Activated T-helper 17 cell treated with anti-CD3 and anti-CD28 coated beads, Interleukin-2, amount 50 U/mL, for 72 hours (primary cell): ENCODE results near the gene COX11. TPM values are rescaled to one million over a fixed set of nuclear protein-coding genes. Genes with fewer than 3 reads are reported as not detected.

Experiments used
- ATAC-seq: fragments of 150-1000 bp; cut with Tn5 transposase; replicated peaks from 2 replicates; pipeline ENCODE4 v1.10.0; 2021; ENCODE audit warnings: mild to moderate bottlenecking, moderate library complexity
- H3K27ac Mint-ChIP-seq: one replicate; pipeline ENCODE4 v1.8.0; 2022; ENCODE audit warnings: mixed read lengths
- H3K27me3 Mint-ChIP-seq: one replicate; pipeline ENCODE4 v1.8.0; 2022; ENCODE audit warnings: mixed read lengths
- H3K36me3 Mint-ChIP-seq: one replicate; pipeline ENCODE4 v1.8.0; 2022; ENCODE audit warnings: low read depth, mild to moderate bottlenecking, mixed read lengths
- H3K4me1 Mint-ChIP-seq: one replicate; pipeline ENCODE4 v1.8.0; 2022; ENCODE audit warnings: mixed read lengths
- H3K4me3 Mint-ChIP-seq: one replicate; pipeline ENCODE4 v1.8.0; 2022; ENCODE audit warnings: mild to moderate bottlenecking, mixed read lengths
- H3K9me3 Mint-ChIP-seq: one replicate; pipeline ENCODE4 v1.8.0; 2022; ENCODE audit warnings: mixed read lengths
- total RNA-seq, 2 donors: library from RNA; stranded (reverse); gene quantifications; one replicate each; pipeline ENCODE4 v1.2.3, GENCODE V29; 2022

COX11 gene
- total RNA-seq: 10 to 100 TPM; 24.5 to 47.8 TPM

GRCh38 chr17:54968262-54968987 is at the start of gene COX11, which contains the start of gene STXBP4:
Gene COX11, minus strand, starts transcription at chr17:54968654. Its CDS starts 8 bp downstream, at chr17:54968646.
Gene STXBP4, plus strand, starts transcription at chr17:54968765. Its CDS starts 17,455 bp downstream, at chr17:54986220.
- Mint-ChIP-seq H3K27ac (no peak within 1 kb of the TSS), H3K36me3 (peaks cover 27% of the 10 kb centered on the region), H3K4me1 (peaks cover 6% of the 10 kb centered on the region), H3K27me3 (no peaks in the 10 kb centered on the region), H3K9me3 (no peaks in the 10 kb centered on the region), H3K4me3 (no peak within 1 kb of the TSS)
- ATAC-seq: peak; percentile 97

DNA sequence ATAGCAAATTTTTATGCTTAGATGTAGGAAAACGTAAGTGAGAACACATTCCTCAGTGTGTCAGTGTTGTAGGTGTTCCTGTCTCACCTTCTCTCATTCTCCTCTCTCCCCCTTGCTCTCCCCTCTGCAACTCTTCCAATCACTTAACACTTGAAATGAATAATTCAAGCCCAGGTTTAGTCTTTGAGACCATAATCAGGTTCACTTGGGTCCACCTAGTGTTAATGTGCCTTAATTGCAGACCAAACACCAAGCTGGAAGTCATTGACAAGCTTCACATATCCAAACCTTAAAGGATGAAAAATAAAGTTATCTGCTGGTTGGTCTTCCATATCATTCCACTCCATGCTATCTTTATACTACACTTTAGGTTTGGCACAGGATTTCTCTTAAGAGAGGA is 37.1 kb upstream of the COX11 start:
- no peak overlapping the region for H3K27ac Mint-ChIP-seq
- no peaks in the 10 kb centered on the region for H3K27me3 Mint-ChIP-seq
- no peak overlapping the region for H3K4me3 Mint-ChIP-seq
- H3K36me3 Mint-ChIP-seq: peaks cover 15% of the 10 kb centered on the region
- no peaks in the 10 kb centered on the region for H3K4me1 Mint-ChIP-seq
- no peaks in the 10 kb centered on the region for H3K9me3 Mint-ChIP-seq
- ATAC-seq: peak; percentile 23

- Mint-ChIP-seq H3K36me3 (peaks cover 20% of the 10 kb centered on the region), H3K27ac (no peak overlapping the region), H3K9me3 (no peaks in the 10 kb centered on the region), H3K4me1 (no peaks in the 10 kb centered on the region), H3K27me3 (no peaks in the 10 kb centered on the region), H3K4me3 (no peak overlapping the region)
- no peak for ATAC-seq
Measured at GRCh38 chr17:55004484-55004883, 36.0 kb upstream of the COX11 start.

DNA sequence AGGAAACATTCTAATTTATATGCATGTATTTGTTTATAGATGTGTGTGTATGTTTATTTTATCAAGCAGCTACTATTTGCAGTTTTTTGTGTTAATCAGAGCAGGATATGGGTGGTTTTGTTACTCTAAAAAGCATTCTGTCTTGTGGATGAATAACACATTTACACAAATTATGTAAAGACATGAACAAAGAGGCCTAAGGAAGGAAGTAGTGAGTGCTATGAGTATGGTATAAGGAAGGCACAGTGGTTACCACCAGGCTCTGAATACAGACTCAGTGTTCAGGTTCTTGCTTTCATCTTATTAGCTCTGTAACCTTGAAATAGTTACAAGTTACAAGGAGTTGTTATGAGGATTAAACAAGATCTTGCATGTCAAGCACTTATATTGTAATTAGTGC is 34.0 kb upstream of the COX11 start:
- no peaks in the 10 kb centered on the region for H3K9me3 Mint-ChIP-seq

DNA sequence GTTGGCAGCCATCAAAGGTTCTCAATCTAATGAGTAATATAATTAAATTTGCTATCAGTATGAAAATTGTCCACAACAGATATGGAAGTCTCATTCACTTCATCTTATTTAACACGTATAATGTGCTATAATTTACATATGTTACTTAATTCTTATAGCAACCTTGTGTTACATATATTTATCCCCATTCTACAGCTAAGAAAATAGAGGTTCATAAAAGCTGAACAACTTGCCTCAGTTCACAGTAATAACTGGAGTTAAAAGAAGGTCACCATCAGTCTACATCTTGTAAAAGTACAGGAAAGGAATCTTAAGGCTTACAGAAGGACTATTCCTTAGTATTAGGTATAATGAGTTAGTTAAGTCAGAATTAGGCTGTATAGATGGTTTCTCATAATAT is 28.0 kb upstream of the COX11 start:
- ATAC-seq: no peak
- H3K27me3 Mint-ChIP-seq: no peaks in the 10 kb centered on the region
- H3K36me3 Mint-ChIP-seq: peaks cover 12% of the 10 kb centered on the region

More for the DNA sequence above, 34.0 kb upstream of the COX11 start:
- Mint-ChIP-seq H3K4me1 (no peaks in the 10 kb centered on the region), H3K36me3 (peaks cover 14% of the 10 kb centered on the region), H3K4me3 (no peak overlapping the region), H3K27ac (no peak overlapping the region), H3K27me3 (no peaks in the 10 kb centered on the region)
- no peak for ATAC-seq

DNA sequence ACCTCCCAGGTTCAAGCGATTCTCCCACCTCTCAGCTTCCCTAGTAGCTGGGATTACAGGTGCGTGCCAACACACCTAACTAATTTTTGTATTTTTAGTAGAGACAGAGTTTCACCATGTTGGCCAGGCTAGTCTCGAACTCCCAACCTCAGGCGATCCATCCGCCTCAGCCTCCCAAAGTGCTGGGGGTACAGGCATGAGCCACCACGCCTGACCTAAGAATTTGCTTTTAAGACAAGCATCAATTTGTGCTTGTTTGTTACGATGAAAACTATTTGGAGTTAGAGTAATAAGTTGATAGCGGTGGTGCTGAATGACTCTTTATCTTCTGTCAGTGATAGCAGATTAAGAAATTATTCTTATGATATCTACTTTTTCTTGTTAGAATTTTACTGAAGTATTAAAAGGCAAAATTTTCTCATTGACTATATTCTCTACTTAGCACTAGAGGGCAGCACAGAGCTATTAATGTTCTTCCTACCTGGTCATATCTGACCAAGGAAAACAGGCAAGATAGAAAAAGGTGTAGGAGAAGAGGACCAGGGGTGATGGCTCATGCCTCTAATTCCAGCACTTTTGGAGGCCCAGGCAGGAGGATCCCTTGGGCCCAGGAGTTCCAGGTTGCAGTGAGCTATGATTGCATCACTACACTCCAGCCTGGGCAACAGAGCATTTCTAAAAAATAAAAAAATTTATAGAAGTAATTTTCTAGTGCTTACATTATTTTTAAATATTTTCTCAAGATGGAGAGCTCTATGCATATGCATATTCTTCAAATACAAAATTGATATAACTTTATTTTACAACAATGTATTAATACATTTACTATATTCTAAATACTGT is 24.6 kb upstream of the COX11 start:
- no peaks in the 10 kb centered on the region for H3K4me1 Mint-ChIP-seq
- no peak overlapping the region for H3K27ac Mint-ChIP-seq
- peak; percentile 49 for ATAC-seq
- H3K36me3 Mint-ChIP-seq: no peaks in the 10 kb centered on the region
- no peak overlapping the region for H3K4me3 Mint-ChIP-seq
- no peaks in the 10 kb centered on the region for H3K27me3 Mint-ChIP-seq
- H3K9me3 Mint-ChIP-seq: no peaks in the 10 kb centered on the region

More for the DNA sequence above, 28.0 kb upstream of the COX11 start:
- Mint-ChIP-seq H3K4me1 (no peaks in the 10 kb centered on the region), H3K27ac (no peak overlapping the region), H3K9me3 (no peaks in the 10 kb centered on the region), H3K4me3 (no peak overlapping the region)

GRCh38 chr17:54991567-54991966 is 23.1 kb upstream of the COX11 start:
- H3K27ac Mint-ChIP-seq: no peak overlapping the region
- no peaks in the 10 kb centered on the region for H3K36me3 Mint-ChIP-seq
- no peak for ATAC-seq
- no peaks in the 10 kb centered on the region for H3K27me3 Mint-ChIP-seq
- H3K9me3 Mint-ChIP-seq: no peaks in the 10 kb centered on the region
- H3K4me3 Mint-ChIP-seq: no peak overlapping the region
- H3K4me1 Mint-ChIP-seq: no peaks in the 10 kb centered on the region

DNA sequence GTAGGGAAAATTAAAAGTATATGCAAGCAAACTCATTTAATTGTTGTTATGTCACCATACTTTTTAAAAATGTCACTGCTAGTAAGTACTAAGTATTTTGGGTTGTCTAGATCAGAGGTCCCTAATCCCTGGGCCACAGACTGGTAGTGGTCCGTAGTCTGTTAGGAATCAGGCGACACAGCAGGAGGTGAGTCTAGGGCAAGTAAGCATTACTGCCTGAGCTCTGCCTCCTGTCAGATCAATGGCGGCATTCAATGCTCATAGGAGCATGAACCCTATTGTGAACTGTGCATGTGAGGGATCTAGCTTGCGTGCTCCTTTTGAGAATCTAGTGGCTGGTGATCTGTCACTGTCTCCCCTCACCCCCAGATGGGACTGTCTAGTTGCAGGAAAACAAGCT is 21.7 kb upstream of the COX11 start:
- ATAC-seq: no peak
- H3K27ac Mint-ChIP-seq: no peak overlapping the region
- H3K27me3 Mint-ChIP-seq: no peaks in the 10 kb centered on the region
- no peaks in the 10 kb centered on the region for H3K9me3 Mint-ChIP-seq
- H3K36me3 Mint-ChIP-seq: no peaks in the 10 kb centered on the region
- no peak overlapping the region for H3K4me3 Mint-ChIP-seq
- H3K4me1 Mint-ChIP-seq: no peaks in the 10 kb centered on the region

DNA sequence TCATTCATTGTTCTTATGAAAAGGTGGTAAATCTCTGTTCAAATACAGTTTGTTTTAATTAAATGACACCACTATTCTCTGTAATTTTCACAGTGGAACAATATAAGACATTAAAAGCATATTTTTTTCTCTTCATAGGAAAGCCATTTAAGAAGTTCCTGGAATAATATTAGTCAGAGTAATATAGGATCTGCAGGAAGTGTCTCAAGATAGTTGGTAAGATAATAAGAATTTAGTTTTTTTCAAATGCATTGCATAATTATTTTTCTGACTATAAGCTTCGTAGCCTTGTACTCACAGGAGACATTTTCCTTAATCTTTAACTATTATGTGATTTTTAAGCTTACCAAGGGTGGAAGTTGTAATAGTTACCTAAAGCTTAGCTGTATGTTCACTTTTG is 17.0 kb upstream of the COX11 start:
- no peak for ATAC-seq
- H3K27me3 Mint-ChIP-seq: no peaks in the 10 kb centered on the region
- no peaks in the 10 kb centered on the region for H3K36me3 Mint-ChIP-seq
- H3K27ac Mint-ChIP-seq: no peak overlapping the region
- no peaks in the 10 kb centered on the region for H3K9me3 Mint-ChIP-seq
- H3K4me1 Mint-ChIP-seq: no peaks in the 10 kb centered on the region
- no peak overlapping the region for H3K4me3 Mint-ChIP-seq

DNA sequence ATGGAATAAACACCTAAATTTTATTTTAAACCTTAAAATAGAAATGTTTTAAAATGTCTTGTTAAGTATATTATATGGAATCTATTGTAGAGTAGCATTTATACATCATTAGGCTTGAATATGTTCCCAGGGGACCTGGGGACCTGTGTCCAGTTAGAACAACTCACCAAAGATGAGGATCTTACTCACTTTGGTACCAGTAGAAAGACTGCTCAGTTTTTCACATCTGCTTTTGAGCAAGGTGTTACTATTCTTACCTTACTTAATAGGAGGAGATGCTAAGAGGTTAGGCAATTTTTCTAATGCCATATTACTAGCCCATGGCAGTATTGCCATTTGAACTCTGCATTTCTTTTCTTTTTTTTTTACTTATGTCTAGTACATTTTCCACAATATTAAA is 14.8 kb upstream of the COX11 start:
- Mint-ChIP-seq H3K4me1 (no peaks in the 10 kb centered on the region), H3K4me3 (no peak overlapping the region), H3K27ac (no peak overlapping the region), H3K27me3 (no peaks in the 10 kb centered on the region), H3K36me3 (no peaks in the 10 kb centered on the region), H3K9me3 (no peaks in the 10 kb centered on the region)
- no peak for ATAC-seq

DNA sequence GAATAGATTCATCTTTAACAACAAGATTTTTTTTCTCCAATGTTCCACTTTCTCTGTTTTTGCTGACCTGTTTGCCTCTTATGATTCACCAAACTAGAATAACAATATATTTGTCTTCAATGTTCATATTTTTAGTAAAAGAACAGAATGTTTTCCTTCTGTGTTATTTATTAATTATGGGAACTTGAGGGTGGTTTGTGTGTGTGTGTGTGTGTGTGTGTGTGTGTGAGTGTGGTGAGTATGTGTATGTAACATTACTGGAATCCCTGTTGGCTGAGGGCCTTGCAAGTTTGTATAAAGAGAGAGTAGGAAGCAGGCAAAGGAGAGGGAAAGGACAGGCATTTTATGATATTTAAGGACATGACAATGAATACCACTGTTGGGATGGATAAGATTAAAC is 13.9 kb upstream of the COX11 start:
- Mint-ChIP-seq H3K27ac (no peak overlapping the region), H3K9me3 (no peaks in the 10 kb centered on the region), H3K4me1 (no peaks in the 10 kb centered on the region), H3K4me3 (no peak overlapping the region), H3K36me3 (no peaks in the 10 kb centered on the region), H3K27me3 (no peaks in the 10 kb centered on the region)
- ATAC-seq: no peak

- H3K9me3 Mint-ChIP-seq: no peaks in the 10 kb centered on the region
- H3K4me1 Mint-ChIP-seq: no peaks in the 10 kb centered on the region
- H3K27ac Mint-ChIP-seq: no peak overlapping the region
- no peaks in the 10 kb centered on the region for H3K27me3 Mint-ChIP-seq
- H3K36me3 Mint-ChIP-seq: no peaks in the 10 kb centered on the region
- ATAC-seq: no peak
- H3K4me3 Mint-ChIP-seq: no peak overlapping the region
Measured at GRCh38 chr17:54980375-54980774, 11.9 kb upstream of the COX11 start.

DNA sequence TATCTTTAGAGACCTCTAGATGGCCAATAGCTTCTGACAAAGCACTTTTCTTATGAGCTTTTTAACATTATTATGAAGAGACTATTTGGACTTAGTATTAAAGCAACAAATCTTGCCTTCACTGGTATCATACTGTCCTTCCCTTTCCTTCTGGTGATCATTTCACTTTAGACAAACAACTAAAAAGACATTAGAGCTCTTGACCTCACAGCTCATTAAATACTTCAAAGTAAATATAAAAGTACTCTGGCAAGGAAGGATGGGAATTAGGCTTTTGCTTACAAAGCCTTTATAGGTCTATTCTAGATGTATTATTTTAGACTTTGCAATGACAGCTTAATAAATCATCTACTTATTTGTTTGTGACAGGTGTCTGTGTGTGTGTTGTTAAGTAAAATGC is 11.2 kb upstream of the COX11 start:
- Mint-ChIP-seq H3K4me3 (no peak overlapping the region), H3K27ac (no peak overlapping the region), H3K27me3 (no peaks in the 10 kb centered on the region), H3K4me1 (no peaks in the 10 kb centered on the region), H3K36me3 (no peaks in the 10 kb centered on the region), H3K9me3 (no peaks in the 10 kb centered on the region)
- ATAC-seq: no peak

- H3K27me3 Mint-ChIP-seq: no peaks in the 10 kb centered on the region
- no peaks in the 10 kb centered on the region for H3K4me1 Mint-ChIP-seq
- no peak overlapping the region for H3K27ac Mint-ChIP-seq
- no peak overlapping the region for H3K4me3 Mint-ChIP-seq
- ATAC-seq: no peak
- H3K9me3 Mint-ChIP-seq: no peaks in the 10 kb centered on the region
- H3K36me3 Mint-ChIP-seq: no peaks in the 10 kb centered on the region
Measured at GRCh38 chr17:54977744-54978143, 9.3 kb upstream of the COX11 start.

DNA sequence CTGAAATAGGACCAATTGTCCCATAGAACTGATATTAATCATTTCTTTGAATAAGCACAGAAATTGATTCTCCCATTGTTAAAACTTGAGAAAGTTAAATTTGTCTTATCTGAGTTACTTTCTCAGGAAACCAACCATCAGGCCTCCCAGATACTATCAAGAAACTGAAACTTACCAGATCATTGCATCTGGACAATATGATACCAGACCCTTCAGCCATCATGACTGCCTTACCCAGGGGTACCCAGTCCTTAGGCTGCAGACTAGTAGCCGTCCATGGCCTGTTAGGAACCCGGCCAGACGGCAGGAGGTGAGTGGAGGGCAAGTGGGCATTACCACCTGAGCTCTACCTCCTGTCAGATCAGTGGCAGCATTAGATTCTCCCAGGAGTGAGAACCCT is 7.9 kb upstream of the COX11 start:
- H3K9me3 Mint-ChIP-seq: no peaks in the 10 kb centered on the region
- H3K27ac Mint-ChIP-seq: no peak overlapping the region
- no peaks in the 10 kb centered on the region for H3K27me3 Mint-ChIP-seq
- H3K4me1 Mint-ChIP-seq: no peaks in the 10 kb centered on the region
- no peaks in the 10 kb centered on the region for H3K36me3 Mint-ChIP-seq
- no peak for ATAC-seq
- H3K4me3 Mint-ChIP-seq: no peak overlapping the region
